ENCODE results near the gene NLRP1. TPM values are rescaled to one million over a fixed set of nuclear protein-coding genes. Genes with fewer than 3 reads are reported as not detected.

The NLRP1 gene
- total RNA-seq, 1 experiment from 2014 or later: 33.5 TPM

DNA sequence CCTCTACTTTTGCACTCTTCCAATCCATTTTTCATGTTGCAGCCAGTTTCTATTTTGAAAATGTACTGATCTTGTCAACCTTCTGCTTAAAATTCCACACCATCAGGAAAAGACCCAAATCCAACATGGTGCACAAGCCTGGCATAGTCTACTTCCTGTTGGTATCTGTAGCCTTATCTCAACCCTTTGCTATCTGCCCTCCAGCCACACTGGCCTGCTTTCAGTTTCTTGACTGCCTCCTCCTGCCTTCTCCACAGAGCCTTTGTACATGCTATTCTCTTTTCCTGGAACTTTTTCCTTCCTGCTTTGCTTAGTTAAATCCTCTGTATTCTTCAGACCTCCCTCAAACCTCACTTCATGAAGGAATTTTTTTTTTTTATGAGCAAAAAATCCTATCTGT is 31.5 kb downstream of the NLRP1 start:
- Mint-ChIP-seq H3K9me3 (ENCODE audit: unreplicated experiment) (peaks cover 6% of the 10 kb centered on the region), H3K36me3 (ENCODE audit: insufficient read depth, unreplicated experiment) (peaks cover 20% of the 10 kb centered on the region), H3K4me1 (ENCODE audit: insufficient read depth, unreplicated experiment) (peaks cover 7% of the 10 kb centered on the region), H3K4me3 (ENCODE audit: unreplicated experiment) (no peak overlapping the region), H3K27ac (ENCODE audit: low read depth, unreplicated experiment) (no peak overlapping the region), H3K27me3 (ENCODE audit: insufficient read depth, unreplicated experiment) (no peaks in the 10 kb centered on the region)
- CTCF ChIA-PET: no interaction called here
- no TSS peak for BruUV-seq (replicated peaks)
- intact Hi-C loops (cut with micrococcal nuclease): no loop called here
- no peak for DNase-seq (ENCODE audit: unreplicated experiment)
- no peak for TF ChIP-seq CTCF (IDR thresholded peaks at IDR 0.05; ENCODE audit: unreplicated experiment)
- POLR2A ChIA-PET: no interaction called here

DNA sequence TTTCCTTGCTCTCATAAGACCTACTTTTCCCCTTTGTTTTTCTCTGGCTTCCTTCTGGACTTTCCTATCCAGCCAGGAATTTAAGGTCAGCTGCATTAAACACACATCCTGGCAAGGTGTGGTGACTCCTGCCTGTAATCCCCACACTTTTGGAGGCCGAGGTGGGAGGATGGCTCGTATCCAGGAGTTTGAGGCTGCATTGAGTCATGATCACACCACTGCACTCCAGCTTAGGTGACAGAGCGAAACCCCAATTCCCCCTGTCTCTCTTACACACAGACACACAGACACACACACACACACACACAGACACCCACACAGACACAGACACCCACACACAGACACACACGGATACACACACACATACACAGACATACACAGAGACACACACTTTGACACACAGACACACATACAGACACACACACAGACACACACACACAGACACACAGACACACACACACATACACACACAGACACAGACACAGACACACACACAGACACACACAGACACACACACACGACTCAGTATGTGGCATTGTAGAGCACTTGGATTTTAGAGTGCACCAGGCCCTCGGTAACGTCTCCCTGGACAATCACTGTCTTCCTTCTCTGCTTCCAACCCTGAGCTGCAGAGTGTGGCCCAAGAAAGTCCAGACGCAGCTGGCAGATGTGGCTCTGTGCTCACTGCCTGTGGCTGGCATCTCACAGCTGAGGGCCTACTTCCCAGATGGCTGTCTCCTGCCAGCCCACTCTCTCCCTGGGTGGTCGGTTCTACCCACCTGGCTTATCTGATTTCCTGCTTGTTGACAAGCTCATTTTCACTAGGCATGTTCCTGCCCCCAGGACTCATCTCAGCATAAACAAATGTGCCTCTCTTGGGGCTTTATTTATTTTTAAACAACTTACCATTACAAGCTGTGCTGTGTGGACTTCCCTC is 39.0 kb downstream of the NLRP1 start:
- BruUV-seq (replicated peaks): no TSS peak
- H3K9me3 Mint-ChIP-seq (ENCODE audit: unreplicated experiment): no peaks in the 10 kb centered on the region
- TF ChIP-seq CTCF (IDR thresholded peaks at IDR 0.05; ENCODE audit: unreplicated experiment): no peak
- no peak overlapping the region for H3K4me3 Mint-ChIP-seq (ENCODE audit: unreplicated experiment)
- H3K36me3 Mint-ChIP-seq (ENCODE audit: insufficient read depth, unreplicated experiment): peaks cover 13% of the 10 kb centered on the region
- no peaks in the 10 kb centered on the region for H3K27me3 Mint-ChIP-seq (ENCODE audit: insufficient read depth, unreplicated experiment)
- POLR2A ChIA-PET: no interaction called here
- no peak overlapping the region for H3K27ac Mint-ChIP-seq (ENCODE audit: low read depth, unreplicated experiment)
- no peaks in the 10 kb centered on the region for H3K4me1 Mint-ChIP-seq (ENCODE audit: insufficient read depth, unreplicated experiment)
- CTCF ChIA-PET: interaction anchor here (0.6 kb wide), 2 partner anchors 43 to 929 kb away, joined by 3 read pairs; no protein-coding TSS in a partner anchor
- intact Hi-C loops (cut with micrococcal nuclease): no loop called here
- no peak for DNase-seq (ENCODE audit: unreplicated experiment)

DNA sequence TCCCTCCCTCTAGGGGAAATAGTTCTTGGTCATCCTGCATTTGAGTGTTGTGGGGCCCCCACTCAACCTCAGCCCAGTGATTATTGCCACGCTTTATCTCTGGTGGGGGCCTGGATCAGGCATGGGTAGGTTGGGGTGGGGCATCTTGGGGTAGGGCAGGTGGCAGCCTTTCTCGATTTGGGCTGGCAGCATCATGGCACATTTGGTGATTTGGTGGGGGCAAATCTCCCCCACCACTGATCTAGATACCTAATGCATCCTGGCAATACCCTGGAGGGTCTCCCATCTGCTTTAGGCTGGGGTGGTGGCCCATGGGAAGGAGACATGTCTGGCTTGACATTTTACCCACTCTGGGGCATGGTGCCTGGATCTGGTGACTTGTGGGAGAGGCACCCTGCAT is 40.2 kb downstream of the NLRP1 start:
- Mint-ChIP-seq H3K9me3 (ENCODE audit: unreplicated experiment) (no peaks in the 10 kb centered on the region), H3K27me3 (ENCODE audit: insufficient read depth, unreplicated experiment) (no peaks in the 10 kb centered on the region), H3K27ac (ENCODE audit: low read depth, unreplicated experiment) (no peak overlapping the region), H3K4me1 (ENCODE audit: insufficient read depth, unreplicated experiment) (no peaks in the 10 kb centered on the region), H3K36me3 (ENCODE audit: insufficient read depth, unreplicated experiment) (peaks cover 23% of the 10 kb centered on the region), H3K4me3 (ENCODE audit: unreplicated experiment) (no peak overlapping the region)
- BruUV-seq (replicated peaks): no TSS peak
- intact Hi-C loops (cut with micrococcal nuclease): no loop called here
- ChIA-PET POLR2A (no interaction called here), CTCF (interaction anchor here (0.5 to 1.0 kb wide), 2 partner anchors 11 to 37 kb away, joined by 3 to 5 read pairs; no protein-coding TSS in a partner anchor)
- DNase-seq (ENCODE audit: unreplicated experiment): no peak
- no peak for TF ChIP-seq CTCF (IDR thresholded peaks at IDR 0.05; ENCODE audit: unreplicated experiment)

DNA sequence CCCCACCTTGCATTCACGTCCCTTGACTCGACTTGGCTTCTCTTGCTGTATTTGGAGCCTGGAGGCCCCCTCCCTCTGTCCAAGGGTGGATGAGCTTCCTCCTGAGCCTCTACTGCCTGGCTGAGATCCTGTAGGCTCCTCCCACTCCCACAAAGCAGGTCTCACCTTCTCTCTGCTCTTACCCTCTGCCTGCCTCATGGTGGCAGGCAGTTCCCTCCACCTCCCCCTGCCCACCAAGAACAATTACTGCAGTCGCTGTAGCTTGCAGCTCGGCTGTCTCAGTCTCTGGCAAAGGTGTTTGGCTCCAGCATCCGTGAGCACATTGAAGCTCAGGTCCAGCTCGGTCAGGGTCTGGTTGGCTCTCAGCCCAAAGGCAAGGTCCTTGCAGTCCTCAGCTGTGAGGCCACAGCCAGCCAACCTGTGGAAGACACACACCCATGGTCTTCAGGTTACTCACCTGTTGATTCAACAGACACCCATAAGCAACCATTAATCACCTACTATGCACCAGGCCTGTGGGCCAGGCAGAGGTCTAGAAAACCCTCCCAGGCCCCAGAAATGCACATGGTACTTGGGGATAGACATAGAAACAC is 42.6 kb downstream of the NLRP1 start:
- Mint-ChIP-seq H3K27me3 (ENCODE audit: insufficient read depth, unreplicated experiment) (no peaks in the 10 kb centered on the region), H3K9me3 (ENCODE audit: unreplicated experiment) (no peaks in the 10 kb centered on the region), H3K36me3 (ENCODE audit: insufficient read depth, unreplicated experiment) (peaks cover 28% of the 10 kb centered on the region), H3K27ac (ENCODE audit: low read depth, unreplicated experiment) (no peak overlapping the region), H3K4me1 (ENCODE audit: insufficient read depth, unreplicated experiment) (no peaks in the 10 kb centered on the region), H3K4me3 (ENCODE audit: unreplicated experiment) (no peak overlapping the region)
- no peak for TF ChIP-seq CTCF (IDR thresholded peaks at IDR 0.05; ENCODE audit: unreplicated experiment)
- intact Hi-C loops (cut with micrococcal nuclease): no loop called here
- no TSS peak for BruUV-seq (replicated peaks)
- DNase-seq (ENCODE audit: unreplicated experiment): no peak
- CTCF ChIA-PET: interaction anchor here (0.5 kb wide), 1 partner anchor 33 kb away, joined by 3 read pairs; no protein-coding TSS in a partner anchor
- POLR2A ChIA-PET: interaction anchor here (0.8 kb wide), 1 partner anchor 46 kb away, joined by 3 read pairs; no protein-coding TSS in a partner anchor

All from MCF 10A (cell line).